Natural killer cell (primary cell): Measurements from ENCODE around the gene EPS15. TPM values are rescaled to one million over a fixed set of nuclear protein-coding genes. Genes with fewer than 3 reads are reported as not detected.

ENCODE experiments used
- ATAC-seq, 3 donors: fragments of 150-1000 bp in 2 of 3; fragments of 200-7000 bp in 1 of 3; cut with Tn5 transposase; 1 replicate in 1 of 3; 2 replicates in 2 of 3; pipeline ENCODE4 v1.10.0; 2021; ENCODE audit warnings: mild to moderate bottlenecking in 2 of 3, moderate library complexity in 2 of 3
- DNase-seq, 2 donors: peaks; one replicate each; pipeline versions ENCODE4 v3.0.0 to v3.0.0-alpha.2; 2013 to 2021; ENCODE audit warnings: mixed read lengths in 1 of 2
- H3K27ac ChIP-seq: one replicate; pipeline ENCODE4 v1.5.1; 2013; ENCODE audit warnings: mild to moderate bottlenecking, low read length
- H3K27me3 ChIP-seq: one replicate; pipeline ENCODE4 v1.6.1; 2013; ENCODE audit warnings: low read length; ENCODE audit not compliant: control insufficient read depth, insufficient read depth
- H3K36me3 ChIP-seq: one replicate; pipeline ENCODE4 v1.6.1; 2013; ENCODE audit warnings: low read length; ENCODE audit not compliant: control insufficient read depth, insufficient read depth
- H3K4me1 ChIP-seq: one replicate; pipeline ENCODE4 v1.6.1; 2013; ENCODE audit warnings: low read length; ENCODE audit not compliant: control insufficient read depth, insufficient read depth
- H3K4me3 ChIP-seq: one replicate; pipeline ENCODE4 v1.5.1; 2013; ENCODE audit warnings: low read length
- H3K9me3 ChIP-seq: one replicate; pipeline ENCODE4 v1.6.1; 2013; ENCODE audit warnings: low read length; ENCODE audit not compliant: control insufficient read depth, insufficient read depth
- H3K27ac Mint-ChIP-seq, 2 donors: one replicate each; pipeline ENCODE4 v1.8.0; 2022; ENCODE audit warnings: mild to moderate bottlenecking in 2 of 2, mixed read lengths in 2 of 2, moderate library complexity in 1 of 2
- H3K27me3 Mint-ChIP-seq, 2 donors: one replicate each; pipeline ENCODE4 v1.8.0; 2022; ENCODE audit warnings: low read depth in 2 of 2, mixed read lengths in 2 of 2
- H3K36me3 Mint-ChIP-seq: one replicate; pipeline ENCODE4 v1.8.0; 2022; ENCODE audit warnings: mixed read lengths
- H3K4me1 Mint-ChIP-seq, 2 donors: one replicate each; pipeline ENCODE4 v1.8.0; 2022; ENCODE audit warnings: mixed read lengths in 2 of 2
- H3K4me3 Mint-ChIP-seq: one replicate; pipeline ENCODE4 v1.8.0; 2022; ENCODE audit warnings: mild to moderate bottlenecking, moderate library complexity, mixed read lengths
- H3K9me3 Mint-ChIP-seq, 2 donors: one replicate each; pipeline ENCODE4 v1.8.0; 2022; ENCODE audit warnings: mixed read lengths in 2 of 2
- WGBS: methylation state at CpG from one replicate; pipeline ENCODE4 v1.1.7; 2013; ENCODE audit warnings: missing lambda C conversion rate; ENCODE audit not compliant: insufficient coverage; 5-methylcytosine and 5-hydroxymethylcytosine counted together
- intact Hi-C: fragments of 100-400 bp; cut with micrococcal nuclease; formaldehyde crosslinking; loops from one replicate; pipeline ENCODE4 v1.14.2; 2022
- total RNA-seq, 4 donors: library from RNA; stranded (reverse); fragments of 120-200 nt in 1 of 4; gene quantifications; one replicate each; pipeline versions ENCODE4 v1.2.3 to v1.2.4, GENCODE V29; 2013 to 2022
- TF ChIP-seq, protein P1 (sequence below): fragments of 200-600 bp; IDR thresholded peaks from one replicate; pipeline ENCODE4 v1.8.0; 2022; ENCODE audit warnings: antibody characterized with exemption

Gene EPS15
- total RNA-seq, 3 donors from 2014 or later (not counting 1 experiment from before 2014, with no cell fraction given), result 92.7 to 127 (median 93.5) TPM

DNA sequence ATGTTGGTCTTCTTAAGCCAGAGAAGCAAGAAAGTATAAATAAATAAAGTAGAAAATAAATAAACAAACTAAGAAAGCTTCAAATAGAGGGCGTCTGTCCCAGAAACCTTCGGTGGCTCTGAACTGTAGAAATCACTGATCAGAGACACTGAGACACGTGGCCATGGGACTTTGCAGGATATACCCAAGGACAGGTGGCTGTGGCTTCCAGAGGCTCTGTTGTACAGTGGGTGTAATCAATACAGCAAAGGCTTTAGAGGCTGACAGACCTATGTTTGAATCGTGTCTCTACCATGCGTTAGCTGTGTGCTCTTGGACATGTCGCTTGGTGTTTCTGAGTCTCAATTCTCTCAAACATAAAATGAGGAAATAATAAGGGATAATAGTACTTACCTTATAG, 41.0 kb upstream of the EPS15 start:
- Histone ChIP-seq H3K9me3 (no peaks in the 10 kb centered on the region), H3K4me1 (no peaks in the 10 kb centered on the region), H3K27me3 (no peaks in the 10 kb centered on the region), H3K27ac (no peak overlapping the region), H3K36me3 (no peaks in the 10 kb centered on the region), H3K4me3 (no peak overlapping the region)
- Mint-ChIP-seq H3K4me1 (no peaks in the 10 kb centered on the region), H3K9me3 (no peaks in the 10 kb centered on the region), H3K36me3 (no peaks in the 10 kb centered on the region), H3K4me3 (no peak overlapping the region), H3K27me3 (peaks cover 0 to 7% of the 10 kb centered on the region in 2 donors), H3K27ac (no peak overlapping the region)
- 91% methylated on average over 5 of the region's 6 CpGs for WGBS
- DNase-seq (no peak), ATAC-seq (no peak)
- TF ChIP-seq, protein P1, sequence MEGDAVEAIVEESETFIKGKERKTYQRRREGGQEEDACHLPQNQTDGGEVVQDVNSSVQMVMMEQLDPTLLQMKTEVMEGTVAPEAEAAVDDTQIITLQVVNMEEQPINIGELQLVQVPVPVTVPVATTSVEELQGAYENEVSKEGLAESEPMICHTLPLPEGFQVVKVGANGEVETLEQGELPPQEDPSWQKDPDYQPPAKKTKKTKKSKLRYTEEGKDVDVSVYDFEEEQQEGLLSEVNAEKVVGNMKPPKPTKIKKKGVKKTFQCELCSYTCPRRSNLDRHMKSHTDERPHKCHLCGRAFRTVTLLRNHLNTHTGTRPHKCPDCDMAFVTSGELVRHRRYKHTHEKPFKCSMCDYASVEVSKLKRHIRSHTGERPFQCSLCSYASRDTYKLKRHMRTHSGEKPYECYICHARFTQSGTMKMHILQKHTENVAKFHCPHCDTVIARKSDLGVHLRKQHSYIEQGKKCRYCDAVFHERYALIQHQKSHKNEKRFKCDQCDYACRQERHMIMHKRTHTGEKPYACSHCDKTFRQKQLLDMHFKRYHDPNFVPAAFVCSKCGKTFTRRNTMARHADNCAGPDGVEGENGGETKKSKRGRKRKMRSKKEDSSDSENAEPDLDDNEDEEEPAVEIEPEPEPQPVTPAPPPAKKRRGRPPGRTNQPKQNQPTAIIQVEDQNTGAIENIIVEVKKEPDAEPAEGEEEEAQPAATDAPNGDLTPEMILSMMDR, result no peak
- intact Hi-C loops, result no loop called here

DNA sequence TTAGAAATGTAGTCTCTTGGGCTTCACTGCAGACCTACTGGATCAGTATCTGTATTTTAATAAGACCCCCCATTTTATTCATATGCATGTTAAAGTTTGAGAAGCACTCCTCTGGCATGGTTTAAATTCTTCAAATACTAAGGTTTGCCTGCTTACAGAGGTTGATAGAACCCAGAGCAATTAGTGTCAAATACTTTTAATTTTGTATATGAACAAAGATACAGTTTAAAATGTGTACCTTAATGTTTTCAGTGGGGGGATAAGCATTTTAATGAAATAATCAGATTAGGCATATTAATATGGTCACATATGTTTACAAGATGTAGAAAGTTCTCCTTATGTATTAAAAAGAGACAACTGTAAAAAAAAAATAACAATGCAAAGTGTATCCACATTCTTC, 40.4 kb upstream of the EPS15 start:
- DNase-seq (no peak), ATAC-seq (no peak)
- no peak overlapping the region for H3K27ac Mint-ChIP-seq
- Histone ChIP-seq H3K4me1 (no peaks in the 10 kb centered on the region), H3K9me3 (no peaks in the 10 kb centered on the region), H3K36me3 (no peaks in the 10 kb centered on the region), H3K27me3 (no peaks in the 10 kb centered on the region), H3K27ac (no peak overlapping the region), H3K4me3 (no peak overlapping the region)
- H3K36me3 Mint-ChIP-seq, result no peaks in the 10 kb centered on the region
- H3K4me3 Mint-ChIP-seq, result no peak overlapping the region
- no peaks in the 10 kb centered on the region for H3K4me1 Mint-ChIP-seq
- intact Hi-C loops, result no loop called here
- no peaks in the 10 kb centered on the region for H3K9me3 Mint-ChIP-seq
- peaks cover 0 to 7% of the 10 kb centered on the region in 2 donors for H3K27me3 Mint-ChIP-seq
- TF ChIP-seq, protein P1, result no peak

DNA sequence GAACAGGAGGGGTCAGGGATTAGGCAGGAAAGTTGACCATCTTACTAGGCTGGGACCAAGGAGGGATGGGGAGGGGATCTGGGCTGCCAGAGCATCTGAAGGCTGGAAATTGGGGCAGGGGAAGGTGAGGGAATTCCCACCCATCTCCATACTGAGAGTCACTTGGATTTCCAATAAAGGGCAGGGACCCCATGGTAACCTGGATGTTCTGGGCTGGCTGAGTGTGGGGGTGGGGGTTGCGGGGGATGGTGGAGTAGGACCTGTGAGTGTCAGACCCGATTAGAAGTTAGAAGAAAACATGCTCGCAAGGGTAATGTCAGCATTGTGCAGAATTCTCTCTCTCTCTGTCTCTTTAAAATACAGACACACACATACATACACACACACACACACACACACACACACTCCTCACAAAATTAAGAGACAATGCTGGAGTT, 40.0 kb upstream of the EPS15 start:
- H3K36me3 Mint-ChIP-seq, result no peaks in the 10 kb centered on the region
- TF ChIP-seq, protein P1, result no peak
- intact Hi-C loops, result no loop called here
- no peak for ATAC-seq
- peaks cover 0 to 7% of the 10 kb centered on the region in 2 donors for H3K27me3 Mint-ChIP-seq
- no peak overlapping the region for H3K27ac Mint-ChIP-seq
- no peak overlapping the region for H3K4me3 Mint-ChIP-seq
- DNase-seq, result no peak
- no peaks in the 10 kb centered on the region for H3K36me3 ChIP-seq
- H3K9me3 Mint-ChIP-seq, result no peaks in the 10 kb centered on the region
- H3K27me3 ChIP-seq, result no peaks in the 10 kb centered on the region
- H3K27ac ChIP-seq, result no peak overlapping the region
- WGBS, result 86% methylated on average over 1 of the region's 3 CpGs
- H3K4me3 ChIP-seq, result no peak overlapping the region
- H3K9me3 ChIP-seq, result no peaks in the 10 kb centered on the region
- H3K4me1 Mint-ChIP-seq, result no peaks in the 10 kb centered on the region
- no peaks in the 10 kb centered on the region for H3K4me1 ChIP-seq

DNA sequence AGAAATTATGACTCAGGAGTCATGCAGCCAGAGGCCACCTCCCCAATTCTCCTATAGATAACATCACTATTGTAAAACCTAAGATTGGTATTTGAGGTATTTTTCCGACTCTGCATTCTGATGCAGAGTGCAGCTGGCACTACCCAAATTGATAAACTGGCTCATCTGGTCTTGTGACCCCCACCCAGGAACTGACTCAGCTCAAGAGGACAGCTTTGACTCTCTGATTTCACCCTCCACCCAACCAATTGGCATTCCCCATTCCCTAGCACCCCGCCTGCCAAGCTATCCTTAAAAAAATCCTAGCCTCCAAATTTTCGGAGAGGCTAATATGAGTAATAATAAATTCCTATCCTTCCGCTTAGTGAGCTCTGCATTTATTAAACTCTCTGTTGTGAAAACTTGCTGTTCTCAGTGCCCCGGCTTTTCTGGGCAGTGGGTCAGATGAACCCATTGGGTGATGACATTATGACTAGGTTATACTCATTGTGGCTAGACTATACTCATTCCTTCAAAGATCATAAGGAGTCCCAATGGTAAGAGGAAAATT, 39.4 kb upstream of the EPS15 start:
- no peak for DNase-seq
- no peaks in the 10 kb centered on the region for H3K4me1 Mint-ChIP-seq
- Histone ChIP-seq H3K4me3 (no peak overlapping the region), H3K27me3 (no peaks in the 10 kb centered on the region), H3K27ac (no peak overlapping the region), H3K9me3 (no peaks in the 10 kb centered on the region), H3K4me1 (no peaks in the 10 kb centered on the region), H3K36me3 (no peaks in the 10 kb centered on the region)
- peaks cover 0 to 7% of the 10 kb centered on the region in 2 donors for H3K27me3 Mint-ChIP-seq
- ATAC-seq, result no peak
- TF ChIP-seq, protein P1, result no peak
- no peaks in the 10 kb centered on the region for H3K9me3 Mint-ChIP-seq
- no peak overlapping the region for H3K27ac Mint-ChIP-seq
- WGBS, result 76% methylated on average over 4 of the region's 5 CpGs
- H3K36me3 Mint-ChIP-seq, result no peaks in the 10 kb centered on the region
- intact Hi-C loops, result no loop called here
- H3K4me3 Mint-ChIP-seq, result no peak overlapping the region
